SK-N-SH (cell line): ENCODE measurements around the gene PEX10. TPM values are rescaled to one million over a fixed set of nuclear protein-coding genes. Genes with fewer than 3 reads are reported as not detected.

ENCODE experiments used
- CTCF ChIA-PET: fragments of 300-600, 350-600 bp; formaldehyde crosslinking; extraction: SDS; loops from one replicate; lab custom pipeline; 2021; lab: Yijun Ruan, JAX
- POLR2A ChIA-PET: fragments of 350-600 bp; sonication (Branson Sonifier 250); formaldehyde crosslinking; extraction: SDS; loops from one replicate; lab custom pipeline; 2020; ENCODE audit warnings: antibody characterized with exemption, inconsistent platforms; lab: Yijun Ruan, JAX
- DNase-seq: peaks from one replicate; pipeline ENCODE4 v3.0.0; 2012
- H2AFZ ChIP-seq: fragments of 200-600 bp; sonication (generic); 2 replicates; pipeline ENCODE4 v1.8.1; 2016; ENCODE audit warnings: antibody characterized with exemption, mild to moderate bottlenecking, low read depth
- H3F3A ChIP-seq: fragments of 200-600 bp; sonication (generic); replicated peaks from 2 replicates; pipeline ENCODE3; 2016; ENCODE audit warnings: antibody characterized with exemption, mild to moderate bottlenecking; ENCODE audit not compliant: insufficient read depth
- H3K27ac ChIP-seq, 2 experiments: fragments of 200-500 bp in 1 of 2; fragments of 200-600 bp in 1 of 2; sonication (Bioruptor generic) in 1 of 2; sonication (generic), shearing (Covaris generic) in 1 of 2; 2 replicates each; pipeline versions ENCODE4 v1.5.1 to v1.6.1; 2014 to 2016; ENCODE audit warnings: low read depth in 2 of 2, inconsistent platforms in 1 of 2, low read length in 1 of 2, mild to moderate bottlenecking in 1 of 2, mixed read lengths in 1 of 2
- H3K27me3 ChIP-seq: fragments of 200-600 bp; sonication (generic), shearing (Covaris generic); 2 replicates; pipeline ENCODE4 v1.6.1; 2016; ENCODE audit warnings: mixed run types; ENCODE audit not compliant: insufficient read depth
- H3K36me3 ChIP-seq, 2 experiments: fragments of 200-500 bp in 1 of 2; fragments of 200-600 bp in 1 of 2; sonication (Bioruptor generic) in 1 of 2; sonication (generic) in 1 of 2; replicated peaks in 1 of 2; 2 replicates each; pipeline versions ENCODE3 to v1.5.1; 2014 to 2016; ENCODE audit warnings: low read length in 1 of 2, mild to moderate bottlenecking in 1 of 2; ENCODE audit not compliant: insufficient read depth in 2 of 2, control insufficient read depth in 1 of 2
- H3K4me1 ChIP-seq, 2 experiments: fragments of 200-500 bp in 1 of 2; fragments of 200-600 bp in 1 of 2; sonication (Bioruptor generic) in 1 of 2; sonication (generic), shearing (Covaris generic) in 1 of 2; 2 replicates each; pipeline versions ENCODE4 v1.5.1 to v1.6.1; 2014 to 2016; ENCODE audit warnings: low read depth in 1 of 2, low read length in 1 of 2, mixed run types in 1 of 2; ENCODE audit not compliant: insufficient read depth in 2 of 2, control insufficient read depth in 1 of 2
- H3K4me2 ChIP-seq: fragments of 200-600 bp; sonication (generic), shearing (Covaris generic); 2 replicates; pipeline ENCODE4 v1.6.1; 2017; ENCODE audit warnings: mixed run types
- H3K4me3 ChIP-seq, 2 experiments: fragments of 200-500 bp in 1 of 2; fragments of 200-600 bp in 1 of 2; sonication (Bioruptor generic) in 1 of 2; sonication (generic), shearing (Covaris generic) in 1 of 2; 2 replicates each; pipeline versions ENCODE4 v1.5.1 to v1.8.1; 2014 to 2016; ENCODE audit warnings: low read depth in 2 of 2, inconsistent platforms in 1 of 2, low read length in 1 of 2, mild to moderate bottlenecking in 1 of 2, mixed read lengths in 1 of 2, moderate library complexity in 1 of 2
- H3K79me2 ChIP-seq: fragments of 200-600 bp; sonication (generic); 2 replicates; pipeline ENCODE4 v1.8.1; 2017; ENCODE audit warnings: mild to moderate bottlenecking; ENCODE audit not compliant: insufficient read depth
- H3K9ac ChIP-seq: fragments of 200-600 bp; sonication (generic); 2 replicates; pipeline ENCODE4 v1.6.1; 2017; ENCODE audit warnings: mixed run types
- H3K9me2 ChIP-seq: fragments of 200-600 bp; sonication (generic); 2 replicates; pipeline ENCODE4 v1.6.1; 2017; ENCODE audit warnings: mixed run types
- H3K9me3 ChIP-seq: fragments of 200-600 bp; sonication (generic); 2 replicates; pipeline ENCODE4 v1.6.1; 2017; ENCODE audit warnings: mixed run types, mild to moderate bottlenecking, moderate library complexity
- H4K20me1 ChIP-seq: fragments of 200-600 bp; sonication (generic); 2 replicates; pipeline ENCODE4 v1.6.1; 2017; ENCODE audit warnings: mild to moderate bottlenecking, mixed run types; ENCODE audit not compliant: insufficient read depth
- CHD2 ChIP-seq: fragments of 150-350 bp; IDR thresholded peaks from 2 replicates; pipeline ENCODE4 v1.6.1; 2018; ENCODE audit warnings: low read length; ENCODE audit not compliant: partially characterized antibody
- CTCF ChIP-seq: fragments of 200-600 bp; sonication (generic); IDR thresholded peaks from 2 replicates; pipeline ENCODE4 v1.6.1; 2017; ENCODE audit warnings: antibody characterized with exemption, mild to moderate bottlenecking, moderate library complexity
- ELF1 ChIP-seq: IDR thresholded peaks from 2 replicates; pipeline ENCODE4 v1.4.0; 2012
- EZH2phosphoT487 ChIP-seq: fragments of 200-600 bp; sonication (generic); IDR thresholded peaks from 2 replicates; pipeline ENCODE4 v1.6.1; 2017; ENCODE audit warnings: low read depth, mixed run types, mild to moderate bottlenecking, antibody characterized with exemption, moderate library complexity, borderline replicate concordance
- GABPA ChIP-seq: IDR thresholded peaks from 2 replicates; pipeline ENCODE4 v1.4.0; 2012; ENCODE audit warnings: low read depth, mild to moderate bottlenecking
- PBX3 ChIP-seq: IDR thresholded peaks from 2 replicates; pipeline ENCODE4; 2012
- RFX5 ChIP-seq: IDR thresholded peaks from 2 replicates; pipeline ENCODE4 v1.6.1; 2012; ENCODE audit warnings: mild to moderate bottlenecking, improper control_type of control experiment, low read length
- RXRA ChIP-seq: IDR thresholded peaks from 2 replicates; pipeline ENCODE4 v1.4.0; 2012; ENCODE audit warnings: low read depth, mild to moderate bottlenecking, borderline replicate concordance
- SMC3 ChIP-seq: IDR thresholded peaks from 2 replicates; pipeline ENCODE4 v1.6.1; 2012; ENCODE audit warnings: low read depth, low read length, improper control_type of control experiment
- WGBS: methylation state at CpG from one replicate; pipeline ENCODE4 v1.1.6; 2017; ENCODE audit warnings: low lambda C conversion rate; 5-methylcytosine and 5-hydroxymethylcytosine counted together
- polyA plus RNA-seq, 3 experiments: library from polyadenylated mRNA; depleted of rRNA; stranded (reverse); fragments of >200 nt; gene quantifications; 2 replicates each; pipeline ENCODE4 v1.2.3, GENCODE V29; 2012

The PEX10 gene
- polyA plus RNA-seq, 1 of the 3 experiments (the other 2 are of a cell fraction): 28.6 TPM

- Histone ChIP-seq H3K4me2 (no peak overlapping the region), H3K4me3 (no peak overlapping the region)
These were observed 37.0 kb downstream of the PEX10 start for GRCh38 chr1:2375246-2375922.

More at GRCh38 chr1:2375246-2375922, 37.0 kb downstream of the PEX10 start:
- ChIA-PET CTCF (interaction anchor here (1.3 to 10.7 kb wide), 3 partner anchors 16 to 176 kb away, joined by 5 to 292 read pairs (median 8); partner anchors contain the start of genes FAAP20, MORN1 and RER1), POLR2A (interaction anchor here (0.6 kb wide), 1 partner anchor 110 kb away, joined by 7 read pairs; no protein-coding TSS in a partner anchor)
- H3K27me3 ChIP-seq: no peaks in the 10 kb centered on the region
- no peaks in the 10 kb centered on the region for H3K9me2 ChIP-seq
- H4K20me1 ChIP-seq: no peaks in the 10 kb centered on the region
- no peaks in the 10 kb centered on the region for H3K4me1 ChIP-seq
- no peaks in the 10 kb centered on the region for H3F3A ChIP-seq
- H3K79me2 ChIP-seq: no peaks in the 10 kb centered on the region
- WGBS: 83% methylated on average over 17 of the region's 23 CpGs
- no peak overlapping the region for H2AFZ ChIP-seq
- no peak overlapping the region for H3K27ac ChIP-seq
- DNase-seq: no peak
- TF ChIP-seq EZH2phosphoT487 (no peak), CTCF (no peak), PBX3 (no peak), ELF1 (no peak), SMC3 (no peak), RXRA (no peak), CHD2 (no peak), GABPA (no peak), RFX5 (no peak)
- H3K9ac ChIP-seq: no peak overlapping the region
- H3K36me3 ChIP-seq: no peaks in the 10 kb centered on the region
- no peaks in the 10 kb centered on the region for H3K9me3 ChIP-seq
